BJ (cell line): ENCODE results near the gene HCST. TPM values are rescaled to one million over a fixed set of nuclear protein-coding genes. Genes with fewer than 3 reads are reported as not detected.

Experiments
- CTCF ChIA-PET: fragments of 350-600 bp; formaldehyde crosslinking; extraction: SDS; loops from one replicate; lab custom pipeline; 2021; ENCODE audit warnings: antibody characterized with exemption, inconsistent platforms; lab: Yijun Ruan, JAX
- POLR2A ChIA-PET: fragments of 300-600 bp; sonication (Branson Sonifier 250); formaldehyde crosslinking; extraction: SDS; loops from one replicate; lab custom pipeline; 2021; ENCODE audit warnings: antibody characterized with exemption; lab: Charles Lee
- DNase-seq: peaks from one replicate; pipeline ENCODE4 v3.0.0-alpha.2; 2011; ENCODE audit warnings: low read depth
- H3K27me3 ChIP-seq: 2 replicates; pipeline ENCODE4 v1.6.0; 2011; ENCODE audit warnings: low read length; ENCODE audit not compliant: control insufficient read depth, insufficient read depth
- H3K36me3 ChIP-seq: 2 replicates; pipeline ENCODE4 v1.5.1; 2011; ENCODE audit warnings: low read length; ENCODE audit not compliant: control insufficient read depth, insufficient read depth
- H3K4me3 ChIP-seq: 2 replicates; pipeline ENCODE4 v1.5.1; 2011; ENCODE audit warnings: low read depth, mild to moderate bottlenecking, control low read depth, low read length
- CTCF ChIP-seq: IDR thresholded peaks from 2 replicates; pipeline ENCODE4 v1.5.1; 2011; ENCODE audit warnings: low read depth, mild to moderate bottlenecking, control low read depth, inconsistent platforms, low read length, moderate library complexity; ENCODE audit not compliant: insufficient read depth
- polyA plus RNA-seq: library from polyadenylated mRNA; depleted of rRNA; stranded (reverse); fragments of >200 nt; gene quantifications from 2 replicates; pipeline ENCODE4 v1.2.3, GENCODE V29; 2011; rRNA removed
- small RNA-seq: library from RNA; depleted of rRNA; stranded (forward); fragments of <200 nt; gene quantifications from one replicate; pipeline ENCODE3, GENCODE V24; 2012; ENCODE audit warnings: low replicate concordance, low read depth; ENCODE audit not compliant: insufficient read length

Gene HCST
- polyA plus RNA-seq, 1 experiment = 1.2 TPM

- Histone ChIP-seq H3K4me3 (no peak overlapping the region), H3K27me3 (no peaks in the 10 kb centered on the region), H3K36me3 (peaks cover 4% of the 10 kb centered on the region; the same call in 1 of the 2 replicates)
- CTCF ChIA-PET = interaction anchor here (0.8 kb wide), 1 partner anchor 14 kb away, joined by 4 read pairs; no protein-coding TSS in a partner anchor
- no peak for TF ChIP-seq CTCF
- DNase-seq = no peak
- POLR2A ChIA-PET = no interaction called here
These were observed 42.9 kb downstream of the HCST start for GRCh38 chr19:35945121-35945790.

- Histone ChIP-seq H3K36me3 (peaks cover 2% of the 10 kb centered on the region; the same call in 1 of the 2 replicates), H3K4me3 (no peak overlapping the region), H3K27me3 (no peaks in the 10 kb centered on the region)
- no peak for TF ChIP-seq CTCF
- no peak for DNase-seq
- CTCF ChIA-PET = interaction anchor here (0.8 kb wide), 1 partner anchor 15 kb away, joined by 4 read pairs; no protein-coding TSS in a partner anchor
- POLR2A ChIA-PET = no interaction called here
These were observed 43.9 kb downstream of the HCST start for GRCh38 chr19:35946203-35946602.

GRCh38 chr19:35949131-35949530, 46.8 kb downstream of the HCST start:
- DNase-seq = no peak

More at GRCh38 chr19:35949131-35949530, 46.8 kb downstream of the HCST start:
- TF ChIP-seq CTCF = no peak
- CTCF ChIA-PET = interaction anchor here (0.6 to 1.0 kb wide), 2 partner anchors 84 to 214 kb away, joined by 4 read pairs; no protein-coding TSS in a partner anchor
- Histone ChIP-seq H3K36me3 (no peaks in the 10 kb centered on the region; the same call in 1 of the 2 replicates), H3K27me3 (no peaks in the 10 kb centered on the region), H3K4me3 (no peak overlapping the region)
- POLR2A ChIA-PET = no interaction called here

Small RNA genes within 50 kb of the gene (small RNA-seq; reads per million reads assigned to genes)
- not detected for gene RN7SL402P

Other genes starting within 250 kb of the HCST start
- 0.17 and 0.39 TPM in 2 replicates for gene UPK1A, start 236.0 kb upstream of the HCST start, polyA plus RNA-seq
- gene ZBTB32, start 198.0 kb upstream of the HCST start, polyA plus RNA-seq = not detected in 2 replicates
- gene KMT2B, start 184.5 kb upstream of the HCST start, polyA plus RNA-seq = 6.1 and 13.3 TPM in 2 replicates
- 1.1 and 1.9 TPM in 2 replicates for gene IGFLR1, start 160.1 kb upstream of the HCST start, polyA plus RNA-seq
- gene U2AF1L4, start 157.1 kb upstream of the HCST start, polyA plus RNA-seq = 18.3 and 20.3 TPM in 2 replicates
- gene PSENEN, start 156.9 kb upstream of the HCST start, polyA plus RNA-seq = 65.4 and 76.2 TPM in 2 replicates
- 8.9 and 15.0 TPM in 2 replicates for gene LIN37, start 154.0 kb upstream of the HCST start, polyA plus RNA-seq
- gene HSPB6, start 145.5 kb upstream of the HCST start, polyA plus RNA-seq = 21.0 and 27.2 TPM in 2 replicates
- gene PROSER3, start 144.4 kb upstream of the HCST start, polyA plus RNA-seq = 6.9 and 9.4 TPM in 2 replicates
- gene ARHGAP33, start 127.0 kb upstream of the HCST start, polyA plus RNA-seq = 1.1 and 3.6 TPM in 2 replicates
- not detected in 2 replicates for gene PRODH2, start 89.7 kb upstream of the HCST start, polyA plus RNA-seq
- gene NPHS1, start 50.0 kb upstream of the HCST start, polyA plus RNA-seq = not detected in 2 replicates
- 0.05 TPM in 1 of 2 replicates, not detected in the other for gene KIRREL2, start 45.6 kb upstream of the HCST start, polyA plus RNA-seq
- gene APLP1, start 34.0 kb upstream of the HCST start, polyA plus RNA-seq = 6.6 and 11.4 TPM in 2 replicates
- 2.9 and 4.9 TPM in 2 replicates for gene NFKBID, start 2.0 kb upstream of the HCST start, polyA plus RNA-seq
- gene TYROBP, start 5.8 kb downstream of the HCST start, polyA plus RNA-seq = not detected in 2 replicates
- 0.83 and 1.8 TPM in 2 replicates for gene LRFN3, start 33.8 kb downstream of the HCST start, polyA plus RNA-seq
- gene SDHAF1, start 92.7 kb downstream of the HCST start, polyA plus RNA-seq = 12.0 and 14.5 TPM in 2 replicates
- gene SYNE4, start 106.3 kb downstream of the HCST start, polyA plus RNA-seq = 0.16 and 0.20 TPM in 2 replicates
- 17.5 and 19.5 TPM in 2 replicates for gene ALKBH6, start 111.7 kb downstream of the HCST start, polyA plus RNA-seq
- 14.7 and 23.9 TPM in 2 replicates for gene CLIP3, start 130.3 kb downstream of the HCST start, polyA plus RNA-seq
- gene THAP8, start 151.8 kb downstream of the HCST start, polyA plus RNA-seq = 8.2 and 11.0 TPM in 2 replicates
- 2.1 and 5.3 TPM in 2 replicates for gene WDR62, start 152.4 kb downstream of the HCST start, polyA plus RNA-seq
- gene OVOL3, start 208.6 kb downstream of the HCST start, polyA plus RNA-seq = not detected in 2 replicates
- 67.1 and 94.0 TPM in 2 replicates for gene POLR2I, start 212.3 kb downstream of the HCST start, polyA plus RNA-seq
- gene TBCB, start 212.9 kb downstream of the HCST start, polyA plus RNA-seq = 226 and 251 TPM in 2 replicates
- 929 and 1,299 TPM in 2 replicates for gene CAPNS1, start 237.5 kb downstream of the HCST start, polyA plus RNA-seq
- gene COX7A1, start 249.9 kb downstream of the HCST start, polyA plus RNA-seq = 193 and 569 TPM in 2 replicates